ENCODE measurements around the gene PEX13. TPM values are rescaled to one million over a fixed set of nuclear protein-coding genes. Genes with fewer than 3 reads are reported as not detected.

PEX13 gene
- polyA plus RNA-seq, 3 donors = 4.1 to 5.7 (median 4.8) TPM

GRCh38 chr2:61018798-61019197 lies 1.3 kb downstream of the PEX13 start:
- Histone ChIP-seq H3K36me3 (replicated peaks in 1 of 2; ENCODE audit: control insufficient read depth in 1 of 2, insufficient read depth in 2 of 2, low read length in 2 of 2) (peaks cover 5 to 17% of the 10 kb centered on the region in 2 donors), H3K4me2 (replicated peaks; ENCODE audit: extremely low read depth, low read length, poor library complexity, severe bottlenecking) (peak overlapping the region; percentile 89), H2AFZ (ENCODE audit: insufficient read depth, low read depth, low read length, poor library complexity, severe bottlenecking) (peak overlapping the region; percentile 87), H3K79me2 (ENCODE audit: insufficient read depth, low read length) (peaks cover 84% of the 10 kb centered on the region), H3K27me3 (ENCODE audit: control insufficient read depth in 2 of 2, insufficient read depth in 2 of 2, low read length in 2 of 2) (no peaks in the 10 kb centered on the region), H3K9me3 (replicated peaks in 1 of 2; ENCODE audit: control insufficient read depth in 1 of 2, insufficient read depth in 1 of 2, low read length in 2 of 2) (peaks cover 0 to 4% of the 10 kb centered on the region in 2 donors), H3K4me3 (replicated peaks in 1 of 3; ENCODE audit: low read depth in 2 of 3, low read length in 3 of 3) (peak overlapping the region in 2 of 3 experiments; percentile 89 to 97), H4K20me1 (ENCODE audit: insufficient read depth, low read length) (peaks cover 27% of the 10 kb centered on the region), H3K9ac (ENCODE audit: insufficient read depth, low read length, poor library complexity, severe bottlenecking) (peak overlapping the region; percentile 86), H3K4me1 (ENCODE audit: control insufficient read depth in 1 of 2, insufficient read depth in 2 of 2, low read length in 2 of 2) (peaks cover 30 to 40% of the 10 kb centered on the region in 2 donors), H3K27ac (ENCODE audit: low read depth in 1 of 2, low read length in 2 of 2) (peak overlapping the region in 1 of 2 donors; percentile 88)
- Mint-ChIP-seq H3K4me3 (peak overlapping the region; percentile 39 to 99), H3K9me3 (peaks cover 0 to 4% (median 3%) of the 10 kb centered on the region in 7 donors), H3K27me3 (ENCODE audit: low read depth in 3 of 3) (no peaks in the 10 kb centered on the region), H3K27ac (peak overlapping the region in 3 of 7 donors; percentile 93 to 97 (median 96)), H3K4me1 (peaks cover 41% of the 10 kb centered on the region), H3K36me3 (peaks cover 20 to 23% of the 10 kb centered on the region in 2 donors)
- no peak for DNase-seq
- TF ChIP-seq CTCF (IDR thresholded peaks at IDR 0.05) = no peak
- WGBS (ENCODE audit: insufficient coverage) = no CpG with 5 or more reads among the region's 6 CpGs
- intact Hi-C loops (cut with micrococcal nuclease) = loop anchor here in 1 of 2 donors (5.0 kb wide), 1 partner anchor 49 kb away; the partner anchor contains the start of gene SANBR

- no peak for TF ChIP-seq CTCF (IDR thresholded peaks at IDR 0.05)
- 96% methylated on average over 6 of the region's 6 CpGs for WGBS (ENCODE audit: insufficient coverage)
- Histone ChIP-seq H3K27ac (ENCODE audit: low read depth in 1 of 2, low read length in 2 of 2) (no peak overlapping the region), H3K79me2 (ENCODE audit: insufficient read depth, low read length) (peaks cover 99% of the 10 kb centered on the region), H2AFZ (ENCODE audit: insufficient read depth, low read depth, low read length, poor library complexity, severe bottlenecking) (no peak overlapping the region), H3K9me3 (replicated peaks in 1 of 2; ENCODE audit: control insufficient read depth in 1 of 2, insufficient read depth in 1 of 2, low read length in 2 of 2) (peaks cover 0 to 4% of the 10 kb centered on the region in 2 donors), H3K4me2 (replicated peaks; ENCODE audit: extremely low read depth, low read length, poor library complexity, severe bottlenecking) (no peak overlapping the region), H3K27me3 (ENCODE audit: control insufficient read depth in 2 of 2, insufficient read depth in 2 of 2, low read length in 2 of 2) (no peaks in the 10 kb centered on the region), H3K4me1 (ENCODE audit: control insufficient read depth in 1 of 2, insufficient read depth in 2 of 2, low read length in 2 of 2) (peaks cover 10 to 17% of the 10 kb centered on the region in 2 donors), H3K4me3 (replicated peaks in 1 of 3; ENCODE audit: low read depth in 2 of 3, low read length in 3 of 3) (no peak overlapping the region), H3K9ac (ENCODE audit: insufficient read depth, low read length, poor library complexity, severe bottlenecking) (no peak overlapping the region), H3K36me3 (replicated peaks in 1 of 2; ENCODE audit: control insufficient read depth in 1 of 2, insufficient read depth in 2 of 2, low read length in 2 of 2) (peaks cover 7 to 26% of the 10 kb centered on the region in 2 donors), H4K20me1 (ENCODE audit: insufficient read depth, low read length) (peaks cover 31% of the 10 kb centered on the region)
- H3K4me1 Mint-ChIP-seq = peaks cover 18% of the 10 kb centered on the region
- peaks cover 0 to under 1% (median 0%) of the 10 kb centered on the region in 3 donors for H3K27me3 Mint-ChIP-seq (ENCODE audit: low read depth in 3 of 3)
- no peak overlapping the region for H3K4me3 Mint-ChIP-seq
- peaks cover 0 to 4% (median 3%) of the 10 kb centered on the region in 7 donors for H3K9me3 Mint-ChIP-seq
- peaks cover 31 to 36% of the 10 kb centered on the region in 2 donors for H3K36me3 Mint-ChIP-seq
- peak overlapping the region in 2 of 7 donors; percentile 37 to 38 for H3K27ac Mint-ChIP-seq
- DNase-seq = no peak
- intact Hi-C loops (cut with micrococcal nuclease) = no loop called here
These were observed 3.7 kb downstream of the PEX13 start for GRCh38 chr2:61021228-61021660.

Data from CD14-positive monocyte (primary cell).